GM19452 (cell line): Measurements from ENCODE around the gene MOCS3.
A peak's percentile ranks its signal among the peaks of the same experiment; 100 is the strongest.

Experiments
- ATAC-seq: cut with Tn5 transposase; IDR thresholded peaks from one replicate; pipeline ENCODE4 v1.9.1; 2021; ENCODE audit not compliant: unreplicated experiment

MOCS3 gene

DNA sequence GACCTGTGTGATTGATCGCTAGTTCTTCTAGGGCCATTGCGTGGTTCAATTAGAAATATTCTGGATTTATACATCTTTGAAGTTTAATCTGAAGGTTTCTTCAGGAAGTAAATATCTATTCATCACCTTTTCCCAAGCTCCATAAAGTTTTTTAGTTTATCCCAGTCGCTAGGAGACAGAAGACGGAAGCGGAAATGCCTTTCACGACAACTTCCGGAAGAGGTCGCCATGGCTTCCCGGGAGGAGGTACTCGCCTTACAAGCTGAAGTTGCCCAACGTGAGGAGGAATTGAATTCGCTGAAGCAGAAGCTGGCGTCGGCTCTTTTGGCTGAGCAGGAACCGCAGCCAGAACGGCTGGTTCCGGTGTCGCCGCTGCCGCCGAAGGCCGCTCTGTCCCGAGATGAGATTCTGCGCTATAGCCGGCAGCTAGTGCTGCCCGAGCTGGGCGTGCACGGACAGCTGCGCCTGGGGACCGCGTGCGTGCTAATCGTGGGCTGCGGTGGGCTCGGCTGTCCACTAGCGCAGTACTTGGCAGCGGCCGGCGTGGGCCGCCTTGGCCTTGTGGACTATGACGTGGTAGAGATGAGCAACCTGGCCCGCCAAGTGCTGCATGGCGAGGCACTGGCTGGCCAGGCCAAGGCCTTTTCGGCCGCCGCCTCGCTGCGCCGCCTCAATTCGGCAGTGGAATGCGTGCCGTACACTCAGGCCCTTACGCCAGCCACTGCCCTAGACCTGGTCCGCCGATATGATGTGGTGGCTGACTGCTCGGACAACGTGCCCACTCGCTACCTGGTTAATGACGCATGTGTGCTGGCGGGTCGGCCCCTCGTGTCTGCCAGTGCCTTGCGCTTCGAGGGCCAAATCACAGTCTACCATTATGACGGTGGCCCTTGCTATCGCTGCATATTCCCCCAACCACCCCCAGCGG lies at the start of gene MOCS3:
TSS of gene MOCS3 (plus strand) at position 204 of the 928 bp plus-strand sequence. CDS start at position 229, 25 bp downstream.
- ATAC-seq, result peak; percentile 81

GRCh38 chr20:50909413-50909812 lies 49.2 kb upstream of the MOCS3 start:
- ATAC-seq, result no peak

GRCh38 chr20:50911030-50911429 lies 47.6 kb upstream of the MOCS3 start:
- ATAC-seq, result no peak

GRCh38 chr20:50911716-50912115 lies 46.9 kb upstream of the MOCS3 start:
- no peak for ATAC-seq

GRCh38 chr20:50913690-50914375 lies 44.8 kb upstream of the MOCS3 start:
- ATAC-seq, result no peak

DNA sequence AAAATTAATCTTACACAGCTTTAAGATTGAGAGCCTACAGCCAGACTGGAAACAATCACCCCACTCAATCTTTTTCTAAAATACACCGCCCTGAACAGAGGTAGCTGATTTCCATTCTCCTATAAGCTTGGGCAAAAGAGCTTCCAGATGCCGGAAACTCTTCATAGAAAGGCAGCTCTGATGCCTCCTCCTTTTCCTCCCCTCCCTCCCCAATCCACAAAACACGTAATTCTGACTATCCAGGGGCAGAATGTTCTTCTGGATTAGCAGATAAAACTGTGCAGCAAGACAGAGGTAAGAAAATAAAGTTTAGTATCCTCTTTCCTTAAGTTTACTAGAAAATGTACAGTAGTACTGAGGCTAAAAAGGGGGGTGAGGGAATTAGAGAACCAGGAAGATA lies 43.2 kb upstream of the MOCS3 start:
- ATAC-seq, result no peak

- no peak for ATAC-seq
Measured at GRCh38 chr20:50916257-50916656, 42.4 kb upstream of the MOCS3 start.

DNA sequence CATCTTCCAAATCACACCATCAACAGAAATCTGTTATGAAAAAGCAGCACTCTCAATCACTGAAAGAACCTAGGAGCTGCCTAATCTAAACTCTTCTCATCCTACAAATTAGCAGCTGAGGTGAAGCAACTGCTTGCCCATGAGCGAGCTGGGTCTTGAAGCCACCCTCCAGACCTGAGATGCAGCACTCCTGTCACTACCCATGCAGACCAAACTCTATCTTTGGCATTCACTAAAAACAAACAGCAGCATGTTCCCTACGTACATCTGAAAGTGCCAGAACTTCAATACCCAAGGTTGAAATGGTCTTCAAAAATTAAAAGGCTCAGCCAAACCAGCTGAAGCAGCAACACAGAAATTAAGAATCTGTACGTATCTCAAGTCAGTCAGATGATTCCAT lies 41.7 kb upstream of the MOCS3 start:
- ATAC-seq, result no peak

GRCh38 chr20:50918403-50918802 lies 40.2 kb upstream of the MOCS3 start:
- no peak for ATAC-seq

GRCh38 chr20:50919567-50919966 lies 39.1 kb upstream of the MOCS3 start:
- ATAC-seq, result no peak

DNA sequence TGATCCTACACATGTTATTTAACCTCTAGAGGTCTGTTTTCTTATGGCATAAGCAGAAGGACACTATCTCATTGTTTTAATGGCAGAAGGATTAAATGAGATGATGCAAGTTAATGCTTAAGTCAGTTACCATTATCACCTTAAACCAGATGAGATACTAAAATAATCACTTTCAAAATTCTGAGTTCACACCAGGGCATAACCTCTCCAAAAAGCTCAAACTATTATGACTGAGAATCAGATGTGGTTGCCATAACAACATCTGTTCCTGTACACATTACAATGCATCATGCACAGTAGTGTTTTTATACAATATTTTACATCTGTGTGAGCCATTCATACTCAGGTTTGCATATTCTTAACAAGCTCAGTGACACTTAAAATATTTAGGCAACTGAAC lies 37.6 kb upstream of the MOCS3 start:
- no peak for ATAC-seq

DNA sequence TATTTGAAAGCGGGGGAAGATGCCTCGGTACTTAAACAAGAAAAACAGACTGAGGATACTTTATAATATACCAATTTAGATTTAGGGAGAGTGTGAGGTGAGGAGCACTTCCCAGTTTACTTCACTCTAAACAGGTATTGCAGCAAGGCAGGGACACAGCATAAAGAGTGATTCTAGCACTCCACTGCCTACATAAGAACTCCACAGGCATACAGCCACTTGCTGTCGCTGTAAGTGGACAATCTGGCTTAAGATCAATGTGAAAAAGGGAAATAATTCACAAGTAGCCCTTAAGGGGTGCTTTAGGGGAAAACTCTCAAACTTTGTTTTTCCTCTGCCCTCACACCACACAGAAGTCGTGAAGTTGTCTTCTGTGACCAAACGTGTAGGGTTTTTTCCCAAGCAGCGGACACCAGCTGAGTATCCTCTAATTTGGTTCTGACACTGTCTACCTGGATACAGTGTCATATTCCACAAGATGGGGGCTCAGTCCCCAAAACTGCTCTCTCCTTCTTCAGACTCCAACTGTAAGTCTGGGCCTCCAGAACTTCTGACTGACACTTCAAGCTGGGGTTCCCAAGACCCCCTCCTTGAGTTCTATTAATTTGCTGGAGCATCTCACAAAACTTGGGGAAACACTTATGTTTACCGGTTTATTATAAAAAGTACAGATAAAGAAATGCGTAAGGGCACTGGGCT lies 36.7 kb upstream of the MOCS3 start:
- no peak for ATAC-seq

- ATAC-seq, result no peak
Measured at GRCh38 chr20:50924261-50924920, 34.2 kb upstream of the MOCS3 start.

DNA sequence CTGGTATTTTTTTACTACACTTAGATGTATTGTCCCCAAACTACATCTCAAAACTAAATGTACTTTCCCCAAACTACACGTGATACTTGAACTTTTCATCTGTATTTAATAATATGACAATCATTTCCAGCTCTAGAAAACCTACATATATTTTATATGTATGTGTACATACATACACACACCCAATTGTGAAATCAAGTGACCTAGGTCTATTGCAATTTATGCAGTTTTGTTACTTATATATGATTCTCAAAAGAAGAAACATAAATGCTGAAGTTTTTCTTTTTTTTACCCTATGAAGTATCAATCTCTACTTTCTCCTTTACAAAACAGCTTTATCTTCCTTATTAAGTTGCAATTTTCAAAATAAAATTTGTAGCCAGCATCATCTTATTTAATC lies 32.1 kb upstream of the MOCS3 start:
- ATAC-seq, result no peak

GRCh38 chr20:50928469-50928868 lies 30.1 kb upstream of the MOCS3 start:
- no peak for ATAC-seq

DNA sequence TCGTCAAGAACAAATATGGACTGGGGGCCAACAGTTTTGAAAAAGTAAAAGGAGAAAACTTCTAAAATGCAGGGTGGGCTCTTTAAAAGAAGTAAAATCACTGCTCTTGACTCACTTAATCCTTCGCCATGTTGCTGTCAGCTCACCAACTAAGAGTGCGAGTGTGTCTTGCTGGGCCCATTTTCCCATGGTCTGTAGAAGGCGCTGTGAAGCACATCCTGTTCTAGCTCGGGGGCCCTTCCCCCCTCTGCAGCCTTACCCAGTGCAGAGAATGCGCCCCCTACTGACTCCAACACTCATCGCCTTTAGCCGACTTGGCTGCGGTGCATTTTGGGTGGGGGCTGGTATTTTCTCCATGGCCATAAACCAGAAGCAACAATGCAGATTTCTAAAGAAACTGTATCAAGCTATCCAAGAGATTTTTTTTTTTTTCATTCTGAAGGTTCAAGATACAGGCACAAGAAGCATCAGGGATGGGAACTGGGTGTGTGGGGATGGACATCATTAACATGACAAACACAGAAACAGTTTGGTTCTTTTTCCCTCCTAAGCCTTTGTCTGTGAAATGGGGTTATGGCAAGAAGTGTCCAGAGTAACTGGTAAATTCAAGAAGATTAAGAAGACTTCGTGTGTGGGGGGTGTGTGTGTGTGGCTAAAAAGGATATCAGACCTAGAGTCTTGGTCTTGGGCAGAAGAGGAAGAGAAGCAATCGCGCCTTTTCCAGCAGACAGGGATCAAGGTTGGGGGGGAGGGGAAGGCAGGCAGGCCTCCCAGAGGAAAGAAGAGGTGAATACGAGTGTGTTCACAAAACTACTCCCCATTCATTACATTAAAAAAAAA lies 29.1 kb upstream of the MOCS3 start:
- peak; percentile 60 for ATAC-seq

GRCh38 chr20:50930139-50930975 lies 28.3 kb upstream of the MOCS3 start:
- no peak for ATAC-seq

GRCh38 chr20:50930976-50931305 lies 27.7 kb upstream of the MOCS3 start:
- ATAC-seq, result no peak

GRCh38 chr20:50931306-50932015 lies 27.2 kb upstream of the MOCS3 start, which contains the start of gene ADNP:
ADNP (minus strand) TSS chr20:50931437; CDS start chr20:50903996, 27,441 bp downstream.
- ATAC-seq, result peak; percentile 63
